ENCODE measurements around the gene WDR45.
"Not testable (repeated sequence)": the region's sequence is repeated elsewhere in the genome, so short reads cannot be mapped to it uniquely, and the experiment has no call there.

Gene WDR45

GRCh38 chrX:49079489-49080428 is at the start of gene WDR45:
WDR45 (minus strand) TSS chrX:49079887; CDS start chrX:49078095, 1,792 bp downstream.
- DNase-seq (ENCODE audit: low spot score): peak; percentile 80

- DNase-seq (ENCODE audit: low spot score): no peak
Measured at GRCh38 chrX:49129427-49129826, 49.7 kb upstream of the WDR45 start.

GRCh38 chrX:49127742-49128258 is 48.1 kb upstream of the WDR45 start:
- DNase-seq (ENCODE audit: low spot score): not testable (repeated sequence)

GRCh38 chrX:49122499-49122898 is 42.8 kb upstream of the WDR45 start:
- no peak for DNase-seq (ENCODE audit: low spot score)

- DNase-seq (ENCODE audit: low spot score): no peak
Measured at GRCh38 chrX:49120091-49120490, 40.4 kb upstream of the WDR45 start.

GRCh38 chrX:49117581-49117980 is 37.9 kb upstream of the WDR45 start:
- DNase-seq (ENCODE audit: low spot score): no peak

- no peak for DNase-seq (ENCODE audit: low spot score)
Measured at GRCh38 chrX:49116716-49117115, 37.0 kb upstream of the WDR45 start.

- no peak for DNase-seq (ENCODE audit: low spot score)
Measured at GRCh38 chrX:49116076-49116475, 36.4 kb upstream of the WDR45 start.

- DNase-seq (ENCODE audit: low spot score): no peak
Measured at GRCh38 chrX:49111791-49112190, 32.1 kb upstream of the WDR45 start.

GRCh38 chrX:49110417-49110816 is 30.7 kb upstream of the WDR45 start:
- no peak for DNase-seq (ENCODE audit: low spot score)

GRCh38 chrX:49108641-49109040 is 29.0 kb upstream of the WDR45 start:
- no peak for DNase-seq (ENCODE audit: low spot score)

- peak; percentile 51 for DNase-seq (ENCODE audit: low spot score)
Measured at GRCh38 chrX:49106930-49107329, 27.2 kb upstream of the WDR45 start.

GRCh38 chrX:49106296-49106695 is 26.6 kb upstream of the WDR45 start:
- no peak for DNase-seq (ENCODE audit: low spot score)

- DNase-seq (ENCODE audit: low spot score): no peak
Measured at GRCh38 chrX:49103637-49104036, 23.9 kb upstream of the WDR45 start.

- no peak for DNase-seq (ENCODE audit: low spot score)
Measured at GRCh38 chrX:49102190-49102589, 22.5 kb upstream of the WDR45 start.

- DNase-seq (ENCODE audit: low spot score): no peak
Measured at GRCh38 chrX:49101629-49101984, 21.9 kb upstream of the WDR45 start.

GRCh38 chrX:49100704-49101628 is 21.3 kb upstream of the WDR45 start:
- DNase-seq (ENCODE audit: low spot score): peak; percentile 99

GRCh38 chrX:49096419-49096818 is 16.7 kb upstream of the WDR45 start:
- DNase-seq (ENCODE audit: low spot score): no peak

- no peak for DNase-seq (ENCODE audit: low spot score)
Measured at GRCh38 chrX:49089553-49089952, 9.9 kb upstream of the WDR45 start.

- DNase-seq (ENCODE audit: low spot score): no peak
Measured at GRCh38 chrX:49082271-49082871, 2.7 kb upstream of the WDR45 start.

GRCh38 chrX:49077941-49078340 is 1.7 kb downstream of the WDR45 start:
- no peak for DNase-seq (ENCODE audit: low spot score)

- DNase-seq (ENCODE audit: low spot score): no peak
Measured at GRCh38 chrX:49075347-49075746, 4.3 kb downstream of the WDR45 start.

Data from AG08395 (cell line).